K562 (cell line): ENCODE data around the gene JPH4. TPM values are rescaled to one million over a fixed set of nuclear protein-coding genes. Genes with fewer than 3 reads are reported as not detected.

Experiments
- ATF7 ChIP-seq: fragments of 450-650 bp; IDR thresholded peaks from 2 replicates; pipeline ENCODE4 v1.7.1; 2014; ENCODE audit warnings: mild to moderate bottlenecking, moderate library complexity
- BMI1 ChIP-seq: fragments of 150-350 bp; IDR thresholded peaks from 2 replicates; pipeline ENCODE4 v1.6.1; 2014; ENCODE audit warnings: low read length
- EGR1 ChIP-seq: fragments of 450-650 bp; conservative IDR thresholded peaks from 2 replicates; pipeline ENCODE4 v1.6.1; 2017; ENCODE audit warnings: mild to moderate bottlenecking
- EP300 ChIP-seq: IDR thresholded peaks from 2 replicates; pipeline ENCODE4 v1.6.1; 2012; ENCODE audit warnings: low read length, improper control_type of control experiment
- ETV6 ChIP-seq, 3 experiments: fragments of 150-350 bp in 1 of 3; sonication (generic) in 1 of 3; formaldehyde crosslinking in 1 of 3; IDR thresholded peaks; 2 replicates each; pipeline versions ENCODE4 v1.6.1 to v1.8.0; 2014 to 2022; ENCODE audit warnings: borderline replicate concordance in 2 of 3, low read depth in 2 of 3, antibody characterized with exemption in 1 of 3, low read length in 1 of 3, mild to moderate bottlenecking in 1 of 3, missing genetic modification reagents in 1 of 3
- FOXK2 ChIP-seq, 2 experiments: fragments of 450-650 bp; IDR thresholded peaks in 1 of 2; conservative IDR thresholded peaks in 1 of 2; 2 replicates each; pipeline ENCODE4 v1.6.1; 2016; ENCODE audit warnings: low read depth in 2 of 2, mild to moderate bottlenecking in 1 of 2
- HDGF ChIP-seq: fragments of 450-650 bp; IDR thresholded peaks from 2 replicates; pipeline ENCODE4 v1.6.1; 2016
- HSF4 ChIP-seq: fragments of 250-450 bp; sonication (Bioruptor Pico); IDR thresholded peaks from 2 replicates; pipeline ENCODE4 v2.1.2; 2022; ENCODE audit warnings: mild to moderate bottlenecking, moderate library complexity, borderline replicate concordance
- ILK ChIP-seq: fragments of 450-650 bp; IDR thresholded peaks from 2 replicates; pipeline ENCODE4 v1.6.1; 2016; ENCODE audit warnings: missing genetic modification characterization, low read depth, mild to moderate bottlenecking, missing compliant biosample characterization, moderate library complexity, borderline replicate concordance
- MTF1 ChIP-seq: fragments of 250-450 bp; sonication (Bioruptor Pico); IDR thresholded peaks from 2 replicates; pipeline ENCODE4 v1.9.0; 2021; ENCODE audit warnings: moderate library complexity, mild to moderate bottlenecking, inconsistent platforms, borderline replicate concordance
- MYNN ChIP-seq, 2 experiments: sonication (generic); formaldehyde crosslinking in 1 of 2; IDR thresholded peaks; 2 replicates each; pipeline versions ENCODE4 v1.5.0 to v1.6.1; 2016 to 2020; ENCODE audit warnings: antibody characterized with exemption in 1 of 2, missing genetic modification reagents in 1 of 2
- NCOA6 ChIP-seq: fragments of 450-650 bp; IDR thresholded peaks from 2 replicates; pipeline ENCODE4 v1.6.1; 2017; ENCODE audit warnings: mild to moderate bottlenecking
- NFE2L1 ChIP-seq: fragments of 450-650 bp; IDR thresholded peaks from 2 replicates; pipeline ENCODE4 v1.6.1; 2016; ENCODE audit warnings: missing genetic modification characterization, low read depth, mild to moderate bottlenecking, missing compliant biosample characterization, moderate library complexity, borderline replicate concordance
- PCBP2 ChIP-seq: fragments of 200-400 bp; formaldehyde crosslinking; IDR thresholded peaks from 2 replicates; pipeline ENCODE4 v1.6.1; 2018; ENCODE audit warnings: low read length, low read depth, mild to moderate bottlenecking, moderate library complexity; ENCODE audit not compliant: poor library complexity, severe bottlenecking
- PHTF2 ChIP-seq: fragments of 250-450 bp; sonication (Bioruptor Pico); IDR thresholded peaks from 2 replicates; pipeline ENCODE4 v1.5.0; 2021; ENCODE audit warnings: mild to moderate bottlenecking
- POLR2AphosphoS2 ChIP-seq: IDR thresholded peaks from 2 replicates; pipeline ENCODE4 v1.6.1; 2012; ENCODE audit warnings: low read length, improper control_type of control experiment
- SETDB1 ChIP-seq: IDR thresholded peaks from one replicate; pipeline ENCODE4 v1.6.1; 2012; ENCODE audit warnings: low read length, control low read depth, inconsistent platforms
- SIN3A ChIP-seq, 2 experiments: fragments of 150-350 bp in 1 of 2; IDR thresholded peaks; 2 replicates each; pipeline ENCODE4 v1.6.1; 2011 to 2016; ENCODE audit warnings: borderline replicate concordance in 2 of 2, low read depth in 2 of 2, low read length in 2 of 2, mild to moderate bottlenecking in 2 of 2, moderate library complexity in 2 of 2; ENCODE audit not compliant: control insufficient read depth in 1 of 2
- SMAD1 ChIP-seq: fragments of 150-350 bp; IDR thresholded peaks from 2 replicates; pipeline ENCODE4 v1.6.1; 2014; ENCODE audit warnings: low read length, low read depth; ENCODE audit not compliant: partially characterized antibody
- TGIF2 ChIP-seq: sonication (generic); formaldehyde crosslinking; IDR thresholded peaks from 2 replicates; pipeline ENCODE4 v1.8.1; 2022; ENCODE audit warnings: mild to moderate bottlenecking, missing genetic modification reagents, moderate library complexity
- YBX1 ChIP-seq: fragments of 450-650 bp; IDR thresholded peaks from 2 replicates; pipeline ENCODE4 v1.7.1; 2016; ENCODE audit warnings: mild to moderate bottlenecking
- ZBTB11 ChIP-seq, 3 experiments: fragments of 200-800 bp in 1 of 3; fragments of 250-450 bp in 1 of 3; fragments of 450-650 bp in 1 of 3; sonication (Bioruptor Pico) in 1 of 3; sonication (Bioruptor generic) in 1 of 3; formaldehyde crosslinking in 1 of 3; IDR thresholded peaks; 2 replicates each; pipeline versions ENCODE4 v1.6.1 to v1.8.0; 2016 to 2022; ENCODE audit warnings: mild to moderate bottlenecking in 2 of 3, missing genetic modification characterization in 2 of 3, missing compliant biosample characterization in 1 of 3, moderate library complexity in 1 of 3
- ZNF175 ChIP-seq: fragments of 200-800 bp; sonication (Bioruptor generic); IDR thresholded peaks from 2 replicates; pipeline ENCODE4 v1.6.1; 2016; ENCODE audit warnings: low read depth, mild to moderate bottlenecking, missing genetic modification characterization, missing compliant biosample characterization
- ZNF76 ChIP-seq: fragments of 250-450 bp; sonication (Bioruptor Pico); IDR thresholded peaks from 2 replicates; pipeline ENCODE4 v1.4.0; 2020; ENCODE audit warnings: mild to moderate bottlenecking, moderate library complexity, borderline replicate concordance
- polyA plus RNA-seq, 8 experiments: library from polyadenylated mRNA; depleted of rRNA in 4 of 8; stranded (reverse) in 5 of 8; unstranded in 3 of 8; fragments of >200 nt; fragmentation: Nextera tagmentation in 2 of 8; fragmentation: Illumina TruSeq in 1 of 8; extraction: Ambion mirVana in 2 of 8; extraction: Trizol in 1 of 8; gene quantifications; 2 replicates each; pipeline versions ENCODE4 v1.2.1 to v1.2.3, GENCODE V29; 2011 to 2014; ENCODE audit warnings: inconsistent platforms in 1 of 8, missing spikeins in 1 of 8
- total RNA-seq, 7 experiments: library from RNA; depleted of rRNA in 6 of 7; stranded (reverse); fragments of >200 nt in 6 of 7; fragmentation: Illumina TruSeq in 2 of 7; extraction: Trizol in 2 of 7; gene quantifications; 2 replicates each; pipeline versions ENCODE4 v1.2.1 to v1.2.3, GENCODE V29; 2011 to 2021; ENCODE audit warnings: low replicate concordance in 1 of 7

Gene JPH4
- total and polyA plus RNA-seq, 9 of the 15 experiments (the other 6 are each of a cell fraction or from before 2014, with no cell fraction given): 0.04 to 0.13 (median 0.06) TPM; not detected in 5

GRCh38 chr14:23567186-23568020 is 11.2 kb downstream of the JPH4 start, which contains the start of gene AP1G2 (continued):
- TF ChIP-seq SIN3A (IDR thresholded peaks at IDR 0.05; ENCODE audit: borderline replicate concordance in 2 of 2, control insufficient read depth in 1 of 2, low read depth in 2 of 2, low read length in 2 of 2) (no peak), POLR2AphosphoS2 (peak; percentile 51; the same call in 1 of the 2 replicates), ILK (no peak), ETV6 (IDR thresholded peaks at IDR 0.05; ENCODE audit: borderline replicate concordance in 1 of 2, low read depth in 2 of 2, low read length in 1 of 2) (no peak), ETV6 (CRISPR knock-in tag; IDR thresholded peaks at IDR 0.05; ENCODE audit: borderline replicate concordance) (no peak), SETDB1 (no peak), HDGF (no peak), BMI1 (no peak), FOXK2 (conservative IDR thresholded peaks at IDR 0.05 in 1 of 2, IDR thresholded peaks at IDR 0.05 in 1 of 2; ENCODE audit: low read depth in 2 of 2) (peak in 1 of 2 experiments; percentile 51; a peak in 2 of 4 replicates), YBX1 (no peak), EGR1 (no peak), TGIF2 (CRISPR knock-in tag) (no peak), PHTF2 (no peak), MYNN (IDR thresholded peaks at IDR 0.05) (no peak), MYNN (CRISPR knock-in tag; IDR thresholded peaks at IDR 0.05) (no peak), PCBP2 (no peak), ZNF175 (CRISPR knock-in tag) (no peak), HSF4 (no peak), NFE2L1 (tag) (no peak), ZNF76 (CRISPR knock-in tag) (no peak), ATF7 (0 out of 2 replicates have a peak, but pooled peaks have one; percentile 19), ZBTB11 (CRISPR knock-in tag; IDR thresholded peaks at IDR 0.05) (0 out of 6 replicates have a peak, but pooled peaks of 1 of the 3 experiments have one; percentile 25), SMAD1 (no peak), EP300 (no peak), MTF1 (no peak), NCOA6 (no peak)
